Head of caudate nucleus (tissue), 42 donors: ENCODE measurements around the gene COMMD3.

ENCODE experiments used
- DNase-seq, 42 donors: peaks; one replicate each; pipeline versions ENCODE4 v3.0.0 to v3.0.0-alpha.2; 2020 to 2021; ENCODE audit warnings: mixed read lengths in 7 of 42
- intact Hi-C: fragments of 100-400 bp; cut with DNase I; formaldehyde crosslinking; loops from one replicate; pipeline ENCODE4 v1.15.0; 2022

Gene COMMD3

GRCh38 chr10:22317771-22318565 lies 1.8 kb downstream of the COMMD3 start:
- DNase-seq, result no peak
- intact Hi-C loops, result loop anchor here (5.0 kb wide), 1 partner anchor 66 kb away; no protein-coding TSS in a partner anchor

DNA sequence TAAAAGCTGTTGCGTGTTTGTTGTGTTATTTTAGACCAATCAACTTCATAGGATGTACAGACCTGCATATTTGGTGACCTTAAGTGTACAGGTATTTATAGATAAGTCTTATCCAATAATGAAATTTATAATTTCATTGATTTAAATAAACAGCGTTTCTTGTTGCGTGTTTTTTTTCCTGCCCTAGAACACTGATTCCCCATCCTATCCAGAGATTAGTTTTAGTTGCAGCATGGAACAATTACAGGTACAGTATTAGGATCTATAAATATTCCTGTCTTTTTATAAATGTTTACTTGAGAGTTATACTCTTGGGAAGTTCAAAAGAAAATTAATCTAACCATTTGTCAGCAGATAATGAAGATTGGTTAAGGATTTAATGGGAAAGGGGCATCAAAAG lies 2.6 kb downstream of the COMMD3 start:
- intact Hi-C loops, result loop anchor here (5.0 kb wide), 1 partner anchor 66 kb away; no protein-coding TSS in a partner anchor
- no peak for DNase-seq

DNA sequence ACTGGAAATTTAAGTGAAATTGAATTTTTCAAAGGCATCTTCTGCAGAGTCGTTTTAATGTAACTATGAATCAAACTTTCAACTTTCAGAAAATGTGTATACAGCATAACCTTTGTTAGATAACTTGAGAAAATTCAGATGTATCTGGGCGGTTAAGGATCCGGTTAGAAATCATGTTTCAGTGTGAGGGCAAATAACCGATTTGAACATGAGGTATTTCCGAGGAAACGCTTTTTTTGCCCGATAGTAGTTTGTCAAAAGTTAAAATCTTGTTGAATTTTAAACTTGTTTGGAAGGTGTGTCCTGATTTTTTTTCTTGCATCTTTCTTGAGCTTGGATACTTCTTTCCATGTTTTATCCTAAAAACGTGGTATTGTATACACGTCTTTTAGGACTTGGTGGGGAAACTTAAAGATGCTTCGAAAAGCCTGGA lies 3.4 kb downstream of the COMMD3 start:
- no peak for DNase-seq
- intact Hi-C loops, result loop anchor here (5.0 kb wide), 1 partner anchor 67 kb away; no protein-coding TSS in a partner anchor

DNA sequence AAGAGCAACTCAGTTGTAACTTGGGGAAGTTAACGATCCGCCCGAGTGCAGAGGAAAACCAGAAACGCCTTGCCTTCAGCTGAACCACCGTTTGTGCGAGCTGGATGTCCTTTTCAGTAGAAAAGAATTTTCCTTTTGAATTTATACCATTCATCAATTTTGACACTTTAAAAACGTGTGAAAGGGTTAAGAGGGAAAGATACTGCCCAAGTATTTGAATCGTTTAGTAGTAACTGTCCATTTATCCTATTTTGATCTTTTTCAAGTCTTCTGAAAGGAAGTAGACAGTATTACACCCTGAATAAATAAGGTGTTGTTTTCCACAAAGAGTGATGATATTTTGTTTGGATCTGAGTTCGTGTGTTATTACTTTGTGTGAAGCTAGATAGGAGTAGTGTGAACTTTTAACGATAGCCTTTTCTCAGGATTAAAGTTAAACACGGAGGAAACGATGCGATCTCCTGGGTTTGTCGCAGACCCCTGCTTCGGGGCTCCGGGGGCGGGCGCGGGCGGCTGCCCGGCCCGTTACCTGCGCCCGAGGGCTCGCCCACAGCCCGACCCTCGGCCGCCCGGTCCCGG lies 3.9 kb downstream of the COMMD3 start:
- peak in 13 of 42 donors; percentile 20 to 49 (median 28) for DNase-seq
- intact Hi-C loops, result loop anchor here (5.0 to 10.0 kb wide), 4 partner anchors 68 to 795 kb away; partner anchors contain the start of gene SKIDA1

DNA sequence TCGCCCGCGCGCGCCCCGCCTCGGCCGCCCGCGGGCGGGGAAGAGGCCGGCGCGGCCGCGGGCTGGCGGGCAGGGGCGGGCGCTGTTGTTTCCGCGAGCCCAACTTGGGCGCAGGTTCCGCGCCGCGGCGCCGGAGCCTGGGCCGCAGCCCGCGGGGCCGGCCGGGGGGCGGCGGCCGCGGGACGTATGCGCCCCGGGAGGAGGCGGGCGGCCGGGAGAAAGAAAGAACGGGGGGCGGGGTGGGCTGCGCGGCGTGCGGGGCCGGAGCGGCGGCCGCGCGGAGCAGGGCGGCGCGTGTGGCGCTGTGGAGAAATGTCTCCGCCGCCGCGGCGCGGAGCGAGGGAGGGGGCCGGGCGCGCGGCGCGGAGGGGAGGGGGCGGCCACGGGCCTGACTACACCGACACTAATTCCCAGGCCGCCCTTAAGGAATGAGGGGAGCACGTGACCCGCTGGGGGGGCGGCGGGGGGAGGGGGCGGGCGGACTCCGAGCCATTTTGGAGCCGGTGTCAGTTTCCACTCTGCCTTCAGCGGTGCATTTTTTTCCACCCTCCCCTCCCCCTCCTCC lies 4.5 kb downstream of the COMMD3 start, which contains the start of gene BMI1:
BMI1 (plus strand) TSS at position 509 of the 565 bp plus-strand sequence. CDS start 5,351 bp downstream, outside the sequence.
- intact Hi-C loops, result loop anchor here (5.0 to 10.0 kb wide), 3 partner anchors 117 to 796 kb away; partner anchors contain the start of gene SKIDA1

DNA sequence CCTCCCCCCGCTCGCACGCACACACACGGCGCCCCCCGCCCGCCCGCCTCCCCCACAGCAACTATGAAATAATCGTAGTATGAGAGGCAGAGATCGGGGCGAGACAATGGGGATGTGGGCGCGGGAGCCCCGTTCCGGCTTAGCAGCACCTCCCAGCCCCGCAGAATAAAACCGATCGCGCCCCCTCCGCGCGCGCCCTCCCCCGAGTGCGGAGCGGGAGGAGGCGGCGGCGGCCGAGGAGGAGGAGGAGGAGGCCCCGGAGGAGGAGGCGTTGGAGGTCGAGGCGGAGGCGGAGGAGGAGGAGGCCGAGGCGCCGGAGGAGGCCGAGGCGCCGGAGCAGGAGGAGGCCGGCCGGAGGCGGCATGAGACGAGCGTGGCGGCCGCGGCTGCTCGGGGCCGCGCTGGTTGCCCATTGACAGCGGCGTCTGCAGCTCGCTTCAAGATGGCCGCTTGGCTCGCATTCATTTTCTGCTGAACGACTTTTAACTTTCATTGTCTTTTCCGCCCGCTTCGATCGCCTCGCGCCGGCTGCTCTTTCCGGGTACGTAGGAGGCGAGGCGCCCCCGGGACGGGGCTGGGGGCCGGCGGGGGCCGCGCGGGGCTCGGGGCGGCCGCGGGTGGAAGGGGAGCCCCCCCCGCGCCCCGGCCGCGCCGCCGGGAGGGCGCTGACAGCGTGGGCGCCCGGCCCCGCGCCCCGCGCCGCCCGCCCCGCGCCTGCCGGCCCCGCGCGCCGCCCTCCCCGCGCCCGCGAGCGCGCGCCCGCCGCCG lies 5.2 kb downstream of the COMMD3 start:
- DNase-seq, result peak in 40 of 42 donors; percentile 42 to 85 (median 64)
- intact Hi-C loops, result loop anchor here (5.0 to 10.0 kb wide), 3 partner anchors 116 to 797 kb away; partner anchors contain the start of gene SKIDA1

More for the DNA sequence above, 4.5 kb downstream of the COMMD3 start, which contains the start of gene BMI1:
- DNase-seq, result peak; percentile 58 to 92 (median 82)

DNA sequence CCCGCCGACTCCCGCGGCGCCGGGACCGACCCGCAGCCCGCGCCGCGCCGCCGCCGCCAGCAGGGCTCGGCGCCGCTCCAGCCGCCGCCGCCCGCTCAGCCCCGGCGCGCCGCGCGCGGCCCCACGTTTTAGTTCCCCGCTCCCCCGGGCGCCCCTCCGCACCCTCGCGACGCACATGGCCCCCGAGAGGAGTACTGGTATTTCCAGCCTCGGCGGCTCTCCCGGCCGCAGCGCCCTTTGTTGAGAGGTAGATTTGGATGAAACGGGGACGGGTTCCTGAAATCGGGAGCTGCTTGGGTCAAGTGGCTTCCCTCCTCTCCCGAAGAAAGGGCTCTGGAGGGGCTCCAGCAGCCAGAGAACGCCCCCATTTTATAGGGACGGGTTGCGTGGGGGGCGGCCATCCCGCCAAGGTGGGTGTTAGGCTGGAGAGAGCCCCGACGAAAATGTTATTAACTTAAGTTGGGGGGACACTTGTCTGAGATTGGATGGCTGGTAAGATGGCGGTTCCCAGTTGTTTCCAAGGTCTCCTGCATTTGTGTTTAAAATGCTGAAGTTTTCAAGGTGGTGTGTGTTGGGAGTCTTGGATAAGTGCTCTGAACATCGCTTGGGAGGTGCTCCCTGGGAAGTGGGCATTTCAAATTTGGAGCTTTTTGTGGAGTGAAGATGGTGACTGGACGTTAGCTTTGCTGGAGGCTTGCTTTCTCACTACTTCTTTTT lies 5.9 kb downstream of the COMMD3 start:
- intact Hi-C loops, result loop anchor here (5.0 to 10.0 kb wide), 3 partner anchors 115 to 797 kb away; partner anchors contain the start of gene SKIDA1
- DNase-seq, result peak in 27 of 42 donors; percentile 13 to 72 (median 44)

- no peak for DNase-seq
- intact Hi-C loops, result loop anchor here (5.0 to 10.0 kb wide), 3 partner anchors 115 to 798 kb away; partner anchors contain the start of gene SKIDA1
Measured at GRCh38 chr10:22322641-22323160, 6.5 kb downstream of the COMMD3 start.

DNA sequence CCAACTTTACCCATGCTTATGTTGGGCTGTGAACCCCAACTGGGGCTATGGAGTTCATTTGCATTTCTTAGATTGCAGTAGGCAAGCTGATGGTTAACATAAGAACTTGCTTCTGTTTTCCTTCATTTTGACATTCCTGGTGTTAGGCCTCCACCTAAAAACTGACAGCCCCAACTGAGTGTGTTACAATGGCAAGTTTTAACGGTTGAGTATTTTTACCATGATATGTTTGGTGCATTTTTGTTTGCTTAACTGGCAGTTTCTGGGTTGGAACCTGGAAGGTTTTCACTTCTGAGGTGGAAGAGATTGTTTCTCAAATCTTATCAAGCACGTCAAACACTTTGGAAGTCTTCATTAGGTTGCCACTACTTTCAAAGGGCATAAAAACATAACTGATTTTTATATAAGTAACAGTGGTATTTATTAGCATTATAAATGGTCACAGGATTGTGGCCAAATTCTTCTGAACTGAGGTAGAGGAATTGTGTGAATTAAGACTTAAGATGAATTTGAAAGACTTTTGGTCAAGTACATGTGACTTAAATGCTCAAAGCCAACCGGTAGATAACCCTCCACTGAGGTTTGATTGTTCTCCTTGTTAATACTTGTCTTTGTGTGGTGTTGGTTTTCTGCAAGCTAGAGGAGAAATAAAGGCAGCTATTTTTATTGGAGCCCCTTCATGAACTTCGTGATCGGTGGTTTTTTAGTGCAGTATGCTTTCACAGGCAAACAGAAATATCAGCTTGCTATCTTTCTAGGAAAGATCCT lies 7.5 kb downstream of the COMMD3 start:
- intact Hi-C loops, result loop anchor here (5.0 to 10.0 kb wide), 3 partner anchors 114 to 799 kb away; partner anchors contain the start of gene SKIDA1
- no peak for DNase-seq

DNA sequence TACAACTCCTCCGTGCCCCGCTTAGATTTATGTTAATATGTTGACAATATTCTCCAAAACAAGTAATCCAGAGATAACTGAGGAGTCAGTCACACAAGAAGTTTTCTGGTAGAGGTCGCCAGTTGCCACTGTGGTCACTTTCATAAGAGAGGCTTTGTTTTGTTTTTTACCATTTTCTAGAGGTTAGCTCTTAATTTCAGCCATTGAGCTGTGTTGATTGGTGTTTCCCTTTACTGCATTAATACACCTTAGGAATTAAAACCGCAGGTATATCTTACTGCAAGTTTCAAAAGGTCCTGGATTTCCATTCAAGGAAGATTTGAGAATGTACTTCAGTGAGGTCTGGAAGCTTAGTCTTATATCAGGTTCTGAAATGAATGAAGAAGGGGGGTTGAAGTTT lies 8.2 kb downstream of the COMMD3 start:
- intact Hi-C loops, result loop anchor here (5.0 to 10.0 kb wide), 3 partner anchors 113 to 800 kb away; partner anchors contain the start of gene SKIDA1
- DNase-seq, result no peak

- no peak for DNase-seq
- intact Hi-C loops, result loop anchor here (5.0 to 10.0 kb wide), 4 partner anchors 112 to 800 kb away; partner anchors contain the start of genes DNAJC1 and SKIDA1
Measured at GRCh38 chr10:22324893-22325271, 8.7 kb downstream of the COMMD3 start.

DNA sequence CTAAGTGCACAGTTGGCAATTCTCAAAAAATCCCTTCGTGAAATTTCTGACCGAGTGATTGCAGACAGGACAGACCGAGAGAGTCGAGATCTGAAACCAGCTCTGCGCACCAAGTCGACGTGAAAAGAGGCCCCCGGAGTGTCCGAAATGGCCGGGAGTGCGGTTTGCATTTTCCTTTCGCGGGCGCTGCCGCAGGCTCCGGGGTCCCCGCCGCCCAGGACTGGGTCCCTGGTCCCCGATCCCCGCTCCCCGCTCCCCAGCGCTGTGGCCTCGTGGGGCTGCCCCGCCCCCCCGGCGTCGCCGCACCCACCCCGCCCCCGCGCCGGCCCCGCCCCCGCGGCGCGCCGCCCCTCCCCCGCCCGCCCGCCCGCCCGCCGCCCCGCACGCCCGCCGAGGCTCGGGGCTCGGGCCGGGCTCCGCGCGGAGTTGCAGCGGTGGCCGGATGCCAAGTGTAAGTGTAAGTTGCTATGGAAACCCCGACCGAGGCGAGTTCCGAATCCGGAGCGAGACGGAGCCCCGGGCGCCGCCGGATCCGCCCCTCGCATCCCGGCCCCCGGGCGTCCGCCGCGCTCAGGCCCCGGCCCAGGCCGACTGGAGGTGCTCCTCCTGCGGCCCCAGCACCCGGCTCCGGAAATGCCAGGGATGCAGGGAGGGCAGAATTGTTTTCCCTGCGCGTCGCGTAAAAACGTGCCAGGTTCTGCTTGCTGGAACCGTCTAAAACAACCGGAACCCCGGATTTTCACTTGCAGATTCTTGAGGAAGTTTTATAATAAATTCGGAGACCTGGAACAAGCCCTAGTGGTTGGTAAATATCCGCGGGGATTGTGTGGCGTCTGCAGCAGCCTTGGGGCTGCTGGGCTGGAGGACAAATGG lies 9.3 kb downstream of the COMMD3 start:
- DNase-seq, result peak in 41 of 42 donors; percentile 48 to 85 (median 68)
- intact Hi-C loops, result loop anchor here (5.0 to 10.0 kb wide), 2 partner anchors 323 to 801 kb away; partner anchors contain the start of genes DNAJC1 and SKIDA1

GRCh38 chr10:22326145-22326702 lies 10.0 kb downstream of the COMMD3 start:
- DNase-seq, result no peak
- intact Hi-C loops, result loop anchor here (5.0 to 10.0 kb wide), 2 partner anchors 324 to 801 kb away; partner anchors contain the start of genes DNAJC1 and SKIDA1

- DNase-seq, result no peak
- intact Hi-C loops, result loop anchor here (5.0 to 10.0 kb wide), 2 partner anchors 327 to 804 kb away; partner anchors contain the start of genes DNAJC1 and SKIDA1
Measured at GRCh38 chr10:22329150-22329549, 13.0 kb downstream of the COMMD3 start.

GRCh38 chr10:22332116-22332692 lies 16.0 kb downstream of the COMMD3 start:
- intact Hi-C loops, result no loop called here
- no peak for DNase-seq
